Type B pancreatic cell (in vitro differentiated cells): ENCODE results near the gene PSMA6. TPM values are rescaled to one million over a fixed set of nuclear protein-coding genes. Genes with fewer than 3 reads are reported as not detected.

Source experiments
- DNase-seq: peaks from one replicate; pipeline ENCODE4 v3.0.0; 2021; ENCODE audit warnings: mixed read lengths; ENCODE audit not compliant: unreplicated experiment; ENCODE audit errors: extremely low spot score
- H3K27ac Mint-ChIP-seq: 2 replicates; pipeline ENCODE4 v1.8.0; 2021; ENCODE audit warnings: mild to moderate bottlenecking, mixed read lengths
- H3K27me3 Mint-ChIP-seq: 2 replicates; pipeline ENCODE4 v1.8.0; 2021; ENCODE audit warnings: mixed read lengths
- H3K36me3 Mint-ChIP-seq: 2 replicates; pipeline ENCODE4 v1.8.0; 2021; ENCODE audit warnings: mixed read lengths
- H3K4me1 Mint-ChIP-seq: one replicate; pipeline ENCODE4 v1.8.0; 2021; ENCODE audit warnings: mixed read lengths; ENCODE audit not compliant: unreplicated experiment
- H3K4me3 Mint-ChIP-seq: 2 replicates; pipeline ENCODE4 v1.8.0; 2021; ENCODE audit warnings: mild to moderate bottlenecking, mixed read lengths
- H3K9me3 Mint-ChIP-seq: 2 replicates; pipeline ENCODE4 v1.8.0; 2021; ENCODE audit warnings: mixed read lengths
- total RNA-seq: library from RNA; stranded (reverse); gene quantifications from 2 replicates; pipeline ENCODE4 v1.2.1, GENCODE V29; 2021; ENCODE audit warnings: low replicate concordance
- TF ChIP-seq, protein P1 (sequence below): fragments of 200-600 bp; sonication (generic); conservative IDR thresholded peaks from 2 replicates; pipeline ENCODE4 v1.5.0; 2021; ENCODE audit warnings: antibody characterized with exemption, mild to moderate bottlenecking

The PSMA6 gene
- total RNA-seq, 1 donor from 2014 or later: 172 TPM

DNA sequence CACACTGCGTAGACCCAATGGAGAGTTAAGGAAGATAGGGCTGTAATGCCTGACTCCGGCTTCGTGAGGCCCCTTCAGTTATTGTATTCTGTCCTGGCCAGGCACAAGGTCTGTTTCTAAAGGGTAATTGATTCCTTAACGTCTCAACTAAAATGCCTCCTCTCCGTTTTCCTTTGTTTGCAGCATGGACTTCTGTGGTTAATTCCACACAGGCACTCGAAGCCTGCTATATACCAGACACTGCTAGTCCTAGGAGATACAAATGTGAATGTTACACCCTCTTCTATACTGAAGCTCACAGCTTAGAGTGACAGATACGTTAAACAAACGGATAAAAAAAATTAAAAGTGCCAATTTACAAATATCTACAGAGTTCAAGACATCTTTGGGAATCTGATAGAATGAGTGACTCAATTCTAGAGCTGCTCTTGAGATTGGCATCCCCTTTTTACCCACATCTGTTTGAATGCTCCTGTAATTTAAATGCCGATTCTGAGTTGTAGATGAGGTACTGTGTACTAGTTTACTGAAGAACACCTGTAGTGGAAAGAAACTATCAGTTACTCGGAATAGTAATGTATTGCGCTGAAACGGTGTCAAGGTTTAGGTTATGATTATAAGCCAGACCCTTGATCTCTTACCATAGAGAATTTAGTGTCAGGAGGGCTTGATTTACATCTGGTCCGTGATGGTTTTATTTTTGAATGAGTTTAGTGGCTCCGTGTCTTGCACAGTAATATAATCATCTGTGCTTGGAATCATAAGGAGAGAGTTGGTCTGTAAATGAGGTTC, 784 bp downstream of the PSMA6 start:
- Mint-ChIP-seq H3K36me3 (no peaks in the 10 kb centered on the region), H3K4me3 (peak overlapping the region; percentile 98), H3K4me1 (peaks cover 21% of the 10 kb centered on the region), H3K9me3 (no peaks in the 10 kb centered on the region), H3K27me3 (no peaks in the 10 kb centered on the region), H3K27ac (peak overlapping the region; percentile 97)
- TF ChIP-seq, protein P1, sequence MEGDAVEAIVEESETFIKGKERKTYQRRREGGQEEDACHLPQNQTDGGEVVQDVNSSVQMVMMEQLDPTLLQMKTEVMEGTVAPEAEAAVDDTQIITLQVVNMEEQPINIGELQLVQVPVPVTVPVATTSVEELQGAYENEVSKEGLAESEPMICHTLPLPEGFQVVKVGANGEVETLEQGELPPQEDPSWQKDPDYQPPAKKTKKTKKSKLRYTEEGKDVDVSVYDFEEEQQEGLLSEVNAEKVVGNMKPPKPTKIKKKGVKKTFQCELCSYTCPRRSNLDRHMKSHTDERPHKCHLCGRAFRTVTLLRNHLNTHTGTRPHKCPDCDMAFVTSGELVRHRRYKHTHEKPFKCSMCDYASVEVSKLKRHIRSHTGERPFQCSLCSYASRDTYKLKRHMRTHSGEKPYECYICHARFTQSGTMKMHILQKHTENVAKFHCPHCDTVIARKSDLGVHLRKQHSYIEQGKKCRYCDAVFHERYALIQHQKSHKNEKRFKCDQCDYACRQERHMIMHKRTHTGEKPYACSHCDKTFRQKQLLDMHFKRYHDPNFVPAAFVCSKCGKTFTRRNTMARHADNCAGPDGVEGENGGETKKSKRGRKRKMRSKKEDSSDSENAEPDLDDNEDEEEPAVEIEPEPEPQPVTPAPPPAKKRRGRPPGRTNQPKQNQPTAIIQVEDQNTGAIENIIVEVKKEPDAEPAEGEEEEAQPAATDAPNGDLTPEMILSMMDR: no peak
- no peak for DNase-seq

DNA sequence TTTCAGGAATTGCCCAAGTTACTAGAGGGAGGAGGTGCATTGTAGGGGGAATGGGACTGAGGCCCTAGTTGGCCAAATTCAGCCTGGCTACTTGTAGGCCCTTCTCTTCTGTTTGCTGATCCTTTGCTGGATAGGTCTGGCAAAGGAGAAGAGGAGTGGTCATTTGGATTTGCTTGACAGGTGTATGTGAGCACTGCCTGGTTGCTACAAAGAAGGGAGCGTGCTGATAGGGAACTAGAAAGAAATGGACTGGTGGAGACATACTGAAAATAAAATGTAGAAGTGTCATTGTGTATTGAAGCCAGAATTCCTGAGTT, 3.6 kb downstream of the PSMA6 start:
- Mint-ChIP-seq H3K4me3 (peak overlapping the region; percentile 67), H3K27ac (peak overlapping the region; percentile 70), H3K36me3 (no peaks in the 10 kb centered on the region), H3K27me3 (no peaks in the 10 kb centered on the region), H3K9me3 (no peaks in the 10 kb centered on the region), H3K4me1 (peaks cover 17% of the 10 kb centered on the region)
- no peak for DNase-seq
- TF ChIP-seq, protein P1: no peak

DNA sequence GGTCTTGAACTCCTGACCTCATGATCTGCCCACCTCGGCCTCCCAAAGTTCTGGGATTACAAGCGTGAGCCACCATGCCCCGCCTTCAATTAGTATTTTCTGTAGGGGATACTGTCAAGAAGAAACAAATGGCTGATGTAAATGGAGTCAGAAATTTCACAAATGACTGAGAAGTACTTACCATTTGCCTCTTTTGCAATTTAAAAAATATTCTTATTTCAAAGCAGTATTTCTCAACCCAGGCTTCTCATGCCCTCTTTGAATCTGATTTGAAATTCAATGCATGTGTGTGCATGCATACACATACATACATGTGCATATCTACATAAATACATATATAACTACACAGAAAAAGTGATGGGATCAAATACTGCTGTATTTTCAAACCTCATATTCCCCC, 4.4 kb downstream of the PSMA6 start:
- H3K27me3 Mint-ChIP-seq: no peaks in the 10 kb centered on the region
- peaks cover under 1% of the 10 kb centered on the region for H3K36me3 Mint-ChIP-seq
- no peaks in the 10 kb centered on the region for H3K9me3 Mint-ChIP-seq
- DNase-seq: no peak
- peaks cover 17% of the 10 kb centered on the region for H3K4me1 Mint-ChIP-seq
- H3K4me3 Mint-ChIP-seq: no peak overlapping the region
- H3K27ac Mint-ChIP-seq: peak overlapping the region; percentile 43
- TF ChIP-seq, protein P1: no peak

DNA sequence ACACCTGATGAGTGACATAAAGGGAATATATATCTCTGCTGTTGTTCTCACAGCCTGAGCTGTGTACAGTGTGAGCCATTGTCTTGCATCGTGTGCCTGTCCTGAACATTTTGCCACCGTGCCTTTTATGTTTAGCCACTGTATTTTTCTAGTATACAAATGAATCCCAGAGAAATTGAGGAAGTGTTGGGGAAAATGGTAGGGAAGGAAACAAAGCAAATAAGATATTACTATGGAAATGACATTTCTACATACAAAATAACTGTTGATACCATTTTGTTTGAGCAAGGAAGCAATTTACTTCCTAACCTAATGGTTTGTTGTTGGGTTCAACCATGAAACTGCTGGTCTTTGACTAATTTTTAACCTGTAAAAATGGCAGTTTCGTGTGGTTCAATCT, 5.5 kb downstream of the PSMA6 start:
- no peak for DNase-seq
- H3K36me3 Mint-ChIP-seq: peaks cover 9% of the 10 kb centered on the region
- peaks cover 17% of the 10 kb centered on the region for H3K4me1 Mint-ChIP-seq
- H3K27ac Mint-ChIP-seq: no peak overlapping the region
- TF ChIP-seq, protein P1: no peak
- no peak overlapping the region for H3K4me3 Mint-ChIP-seq
- H3K9me3 Mint-ChIP-seq: no peaks in the 10 kb centered on the region
- no peaks in the 10 kb centered on the region for H3K27me3 Mint-ChIP-seq

DNA sequence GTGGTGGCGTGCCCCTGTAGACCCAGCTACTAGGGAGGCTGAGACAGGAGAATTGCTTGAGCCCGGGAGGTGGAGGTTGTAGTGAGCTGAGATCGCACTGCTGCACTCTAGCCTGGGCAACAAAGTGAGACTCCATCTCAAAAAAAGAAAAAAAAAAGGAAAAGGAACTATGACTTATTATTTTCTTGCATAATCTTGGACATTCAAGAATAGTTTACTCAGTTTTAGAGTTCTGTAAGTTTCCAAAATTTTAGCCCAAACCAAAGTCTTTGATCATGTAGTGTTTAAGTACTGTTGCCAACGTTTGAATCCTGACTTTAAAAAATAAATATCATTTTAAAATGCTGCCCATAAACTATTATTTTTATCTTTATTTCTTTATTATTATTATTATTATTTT, 6.2 kb downstream of the PSMA6 start:
- no peak overlapping the region for H3K27ac Mint-ChIP-seq
- H3K4me1 Mint-ChIP-seq: peaks cover 17% of the 10 kb centered on the region
- H3K36me3 Mint-ChIP-seq: peaks cover 13% of the 10 kb centered on the region
- H3K4me3 Mint-ChIP-seq: no peak overlapping the region
- DNase-seq: no peak
- no peaks in the 10 kb centered on the region for H3K9me3 Mint-ChIP-seq
- TF ChIP-seq, protein P1: no peak
- H3K27me3 Mint-ChIP-seq: no peaks in the 10 kb centered on the region

DNA sequence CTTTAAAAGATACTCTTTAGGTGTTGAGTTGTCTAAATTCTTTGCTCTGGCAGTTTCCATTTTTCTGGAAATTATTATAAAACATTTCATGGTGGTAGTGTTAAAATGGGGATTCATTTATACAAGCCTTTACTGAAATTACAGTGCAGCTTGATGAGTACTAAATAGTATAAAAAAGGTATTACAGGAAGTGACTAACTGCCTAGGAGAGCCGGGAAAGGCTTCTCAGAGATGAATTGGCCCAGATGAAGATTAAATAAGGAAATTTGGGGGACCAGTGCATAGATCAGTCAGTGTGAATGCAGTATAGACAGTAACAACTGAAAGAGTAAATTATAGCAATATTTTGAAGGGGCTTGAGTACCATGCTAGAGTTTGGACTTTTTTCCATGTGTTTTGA, 7.5 kb downstream of the PSMA6 start:
- Mint-ChIP-seq H3K4me1 (peaks cover 8% of the 10 kb centered on the region), H3K27me3 (no peaks in the 10 kb centered on the region), H3K36me3 (peaks cover 17% of the 10 kb centered on the region), H3K9me3 (no peaks in the 10 kb centered on the region), H3K4me3 (no peak overlapping the region), H3K27ac (peak overlapping the region; percentile 19)
- DNase-seq: no peak
- TF ChIP-seq, protein P1: no peak
